ENCODE measurements around the gene AQP5.

Gene AQP5

DNA sequence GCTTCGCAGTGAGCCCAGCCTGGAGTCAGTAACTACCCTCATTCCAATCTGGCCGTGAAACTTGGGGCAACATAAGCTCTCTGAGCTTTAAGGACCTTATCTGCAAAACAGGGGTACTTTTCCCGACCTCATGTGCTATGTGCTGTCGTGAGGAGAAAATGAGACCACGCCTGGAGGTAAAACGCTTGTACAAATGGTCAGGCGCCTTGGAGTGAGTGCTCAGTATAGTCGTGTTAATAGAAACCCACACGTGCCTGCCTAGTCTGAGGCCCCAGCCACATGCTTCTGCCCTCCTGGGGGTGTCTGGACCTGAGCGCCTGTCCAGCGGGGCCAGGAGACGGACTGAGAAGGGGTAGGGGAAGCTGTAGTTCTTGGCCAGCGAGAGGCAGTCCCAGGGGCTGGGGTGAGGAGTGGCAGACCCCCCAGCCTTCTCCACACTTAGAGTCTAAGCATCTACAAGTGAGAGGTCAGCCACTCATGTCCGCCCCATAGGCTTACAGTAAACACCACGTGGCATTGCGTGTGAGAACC lies 4.9 kb downstream of the AQP5 start:
- no peak for ATAC-seq

DNA sequence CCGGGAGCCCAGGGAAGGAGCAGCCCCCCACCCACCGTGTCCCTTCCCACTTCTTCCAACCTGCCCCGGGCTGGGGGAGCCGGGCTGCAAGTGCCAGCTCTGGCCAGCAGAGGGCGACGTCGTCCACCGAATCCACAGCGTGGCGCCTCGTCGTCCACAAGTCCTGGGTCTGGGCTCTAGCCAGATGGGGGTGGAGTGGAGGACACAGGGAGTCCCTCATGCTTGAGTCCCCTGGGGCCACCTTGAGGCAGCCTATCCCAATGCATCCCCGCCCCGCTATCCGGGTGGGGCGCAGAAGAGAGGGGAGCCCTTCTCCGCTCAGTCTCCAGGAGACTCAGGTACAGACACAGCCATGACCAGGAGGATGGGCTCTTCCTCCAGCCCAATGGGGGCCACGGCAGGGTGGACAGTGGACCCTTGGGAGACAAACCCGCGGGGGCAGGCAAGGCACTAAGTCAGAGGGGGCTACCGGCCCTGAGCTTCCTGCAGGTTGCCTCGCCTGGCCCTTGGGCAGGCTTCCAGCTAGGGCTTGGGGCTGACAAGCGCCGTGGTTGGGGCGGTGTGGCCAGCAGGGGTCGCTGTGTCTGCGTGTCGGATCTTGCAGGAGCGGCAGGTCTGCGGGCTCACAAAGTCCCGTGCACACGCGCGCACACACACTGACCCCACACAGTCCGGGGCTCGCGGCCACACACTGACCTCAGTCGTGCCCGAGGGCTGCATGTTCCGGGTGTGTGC lies 5.5 kb downstream of the AQP5 start:
- peak; percentile 84 to 85 for ATAC-seq

DNA sequence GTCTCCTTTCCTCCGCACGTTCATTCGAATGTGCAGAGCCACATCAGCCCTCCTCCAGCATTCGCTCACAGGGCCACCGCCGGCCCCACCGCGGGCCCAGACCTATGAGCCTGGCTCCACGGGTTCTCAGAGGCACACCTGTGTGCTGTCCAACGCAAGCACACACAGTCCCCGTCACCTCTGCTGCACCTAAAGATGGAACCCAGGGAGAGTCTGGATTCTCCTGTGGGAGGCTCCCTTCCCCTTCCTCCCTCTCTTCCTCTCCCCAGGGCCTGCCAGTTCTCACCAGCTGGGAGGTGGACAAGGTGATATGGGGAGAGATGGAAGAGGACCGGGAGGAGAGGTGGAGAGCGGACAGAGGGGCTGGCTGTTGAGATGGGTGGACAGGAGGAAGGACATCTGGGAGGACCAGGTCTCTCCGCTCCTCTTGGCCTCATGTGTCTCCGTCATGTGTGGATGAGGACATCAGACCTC lies 6.1 kb downstream of the AQP5 start:
- peak in 1 of 2 donors; percentile 2 for ATAC-seq

DNA sequence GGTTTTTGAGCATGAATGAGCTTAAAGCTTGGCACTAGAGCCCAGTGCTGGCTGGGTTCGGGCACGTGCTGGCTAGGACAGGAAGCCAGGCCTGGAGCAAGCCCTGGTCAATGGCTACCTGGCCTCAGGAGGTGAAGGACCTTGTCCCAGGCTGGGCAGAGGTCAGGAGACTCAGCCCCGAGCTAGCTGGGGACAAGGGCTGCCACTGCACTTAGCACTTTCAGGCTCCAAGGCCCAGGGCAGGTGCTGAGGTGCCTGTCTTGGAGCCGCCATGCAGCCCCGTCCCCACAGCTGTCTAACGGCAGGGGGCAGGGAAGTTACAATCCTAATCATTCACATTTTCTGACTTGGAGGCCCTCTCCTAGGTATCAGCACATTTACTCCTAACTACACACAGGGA lies 6.8 kb downstream of the AQP5 start:
- ATAC-seq, result no peak

DNA sequence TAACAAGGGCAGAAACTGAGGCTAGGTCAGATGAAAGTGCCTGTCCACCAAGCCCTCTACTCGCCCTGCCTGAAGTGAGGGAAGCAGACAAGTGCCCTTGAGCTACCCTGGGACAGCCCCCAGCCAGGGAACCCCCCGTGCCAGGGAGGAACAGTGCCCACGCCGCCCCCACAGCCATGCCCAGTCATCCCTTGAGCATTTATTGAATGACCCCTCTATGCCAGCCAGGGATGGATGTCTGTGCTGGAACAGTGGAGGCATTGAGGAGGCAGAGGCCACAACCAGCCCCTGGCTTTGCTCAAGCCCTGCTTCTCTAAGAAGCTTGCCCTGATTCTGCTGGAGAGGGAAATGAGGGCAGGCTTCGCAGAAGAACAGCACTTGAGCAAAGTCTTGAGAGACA lies 7.4 kb downstream of the AQP5 start:
- ATAC-seq, result no peak

DNA sequence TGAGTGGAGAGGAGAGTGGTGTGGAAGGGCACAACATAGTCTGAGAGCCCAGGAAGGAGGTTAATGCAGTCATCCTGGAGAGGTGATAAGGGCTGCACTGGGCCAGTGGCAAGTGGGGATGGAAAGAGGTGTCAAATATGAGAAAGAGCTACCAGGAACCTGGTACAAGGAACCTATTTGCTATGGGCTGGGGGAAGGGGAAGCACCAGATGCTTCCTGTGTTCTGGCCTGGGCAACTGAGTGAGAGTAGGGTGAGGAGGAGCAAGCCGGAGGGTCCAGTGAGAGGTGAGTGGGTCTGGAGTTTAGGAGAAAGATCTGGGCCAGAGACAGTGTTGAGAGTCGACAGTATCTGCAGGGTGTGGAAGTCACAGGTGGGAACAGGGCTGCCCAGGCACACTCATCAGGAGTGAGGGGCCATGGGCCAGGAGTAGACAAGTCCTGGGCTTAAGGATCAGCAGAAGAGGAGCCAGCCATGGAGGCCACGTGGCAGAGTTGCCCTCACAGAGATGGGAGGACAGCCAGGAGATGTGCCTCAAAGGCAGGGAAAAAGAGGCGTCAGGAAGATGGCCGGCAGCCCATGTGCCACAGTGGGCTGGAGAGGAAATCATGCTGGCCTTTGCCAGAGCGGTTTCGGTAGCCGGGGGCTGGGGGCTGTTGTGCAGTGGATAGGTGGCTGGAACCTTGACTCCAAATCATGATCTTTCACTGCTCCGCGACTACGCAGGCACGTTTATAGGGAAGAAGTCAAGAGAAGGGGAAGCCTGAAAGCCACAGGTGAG lies 8.2 kb downstream of the AQP5 start:
- ATAC-seq, result no peak

DNA sequence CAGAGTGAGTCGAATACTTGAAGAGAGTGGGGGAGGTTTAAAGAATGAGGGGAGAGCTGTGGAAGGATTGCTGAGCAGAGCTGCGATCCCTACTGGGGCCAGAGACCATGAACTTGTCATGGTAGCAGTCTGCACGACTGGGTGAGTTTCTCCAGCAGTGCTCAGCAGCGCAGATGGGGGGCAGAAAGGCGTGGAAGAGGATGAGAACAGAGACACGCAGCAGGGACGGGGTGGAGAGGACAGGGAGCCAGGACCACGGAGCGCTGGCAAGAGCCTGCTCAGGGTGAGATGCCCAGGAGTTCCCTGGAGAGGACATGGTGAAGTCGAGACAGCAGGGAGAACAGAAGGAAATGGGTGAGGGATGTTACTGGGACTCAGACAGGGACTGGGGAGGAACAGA lies 9.0 kb downstream of the AQP5 start:
- no peak for ATAC-seq

DNA sequence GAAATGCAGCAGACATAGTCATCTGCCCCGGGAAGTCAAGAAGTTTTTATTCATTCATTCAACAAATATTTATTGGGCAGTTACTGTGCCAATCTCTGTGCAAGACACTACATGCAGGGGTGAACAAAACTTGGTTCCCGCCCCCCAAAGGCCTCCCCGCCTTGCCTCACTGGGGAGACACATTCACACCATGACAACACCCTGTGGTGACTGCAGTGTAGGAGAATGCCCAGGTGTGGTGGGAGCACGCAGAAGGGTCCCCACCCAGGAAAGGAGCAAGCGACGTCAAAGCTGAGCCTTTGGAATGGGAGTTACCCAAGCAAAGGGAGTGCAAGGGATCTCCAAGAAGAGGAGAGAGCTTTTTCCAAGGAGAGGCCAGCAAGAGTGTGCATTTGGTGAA lies 9.5 kb downstream of the AQP5 start:
- ATAC-seq, result no peak

DNA sequence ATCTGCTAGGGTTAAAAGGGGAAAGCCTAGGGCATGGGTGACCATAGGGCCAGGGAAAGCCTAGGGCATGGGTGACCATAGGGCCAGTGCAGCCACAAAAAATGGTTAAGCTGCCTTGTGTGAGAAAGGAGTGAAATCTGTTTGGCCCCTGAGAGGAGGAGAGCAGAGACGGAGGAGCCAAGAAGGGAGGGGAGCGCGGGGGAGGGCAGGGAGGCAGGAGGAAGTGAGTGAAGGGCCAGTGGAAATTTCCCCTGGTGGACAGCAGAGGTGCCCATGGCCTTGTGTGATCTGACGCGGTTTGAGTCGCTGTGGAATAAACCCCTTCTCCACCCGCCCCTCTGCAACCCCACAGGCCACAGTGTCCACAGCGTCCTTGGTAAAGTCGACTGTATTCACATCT lies 10.5 kb downstream of the AQP5 start:
- ATAC-seq, result no peak

DNA sequence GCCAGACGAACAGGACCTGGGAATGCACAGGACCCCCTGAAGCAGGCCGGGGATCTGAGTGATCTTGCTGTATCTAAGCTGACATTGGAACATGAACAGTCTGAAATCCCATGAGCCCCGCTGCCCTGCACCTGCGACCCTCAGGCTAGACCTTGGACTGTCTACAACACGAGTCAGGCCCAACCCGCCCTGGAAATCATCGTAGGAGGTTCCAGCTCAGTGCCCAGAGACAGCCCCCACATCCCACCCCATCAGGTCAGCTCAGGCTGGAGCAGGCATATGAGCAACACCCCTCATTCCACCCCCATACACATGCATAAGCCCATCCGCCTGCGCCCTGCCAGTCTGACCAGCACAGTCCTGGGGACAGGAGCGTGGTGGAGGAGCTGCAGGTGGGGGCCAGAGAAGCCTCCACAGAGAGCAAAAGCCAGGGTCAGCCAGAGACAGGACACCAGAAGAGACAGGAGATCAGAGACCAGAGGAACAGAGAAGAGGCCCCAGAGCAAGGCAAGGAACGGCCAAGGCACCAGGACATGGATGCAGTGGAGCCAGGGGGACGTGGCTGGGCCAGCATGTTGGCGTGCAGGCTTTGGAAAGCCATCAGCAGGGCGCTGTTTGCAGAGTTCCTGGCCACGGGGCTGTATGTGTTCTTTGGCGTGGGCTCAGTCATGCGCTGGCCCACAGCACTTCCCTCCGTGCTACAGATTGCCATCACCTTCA lies 11.1 kb downstream of the AQP5 start, which contains the start of gene AQP6:
Gene AQP6, plus strand, starts transcription at position 307 of the 720 bp plus-strand sequence. Its CDS starts 227 bp downstream, at position 534.
- no peak for ATAC-seq

DNA sequence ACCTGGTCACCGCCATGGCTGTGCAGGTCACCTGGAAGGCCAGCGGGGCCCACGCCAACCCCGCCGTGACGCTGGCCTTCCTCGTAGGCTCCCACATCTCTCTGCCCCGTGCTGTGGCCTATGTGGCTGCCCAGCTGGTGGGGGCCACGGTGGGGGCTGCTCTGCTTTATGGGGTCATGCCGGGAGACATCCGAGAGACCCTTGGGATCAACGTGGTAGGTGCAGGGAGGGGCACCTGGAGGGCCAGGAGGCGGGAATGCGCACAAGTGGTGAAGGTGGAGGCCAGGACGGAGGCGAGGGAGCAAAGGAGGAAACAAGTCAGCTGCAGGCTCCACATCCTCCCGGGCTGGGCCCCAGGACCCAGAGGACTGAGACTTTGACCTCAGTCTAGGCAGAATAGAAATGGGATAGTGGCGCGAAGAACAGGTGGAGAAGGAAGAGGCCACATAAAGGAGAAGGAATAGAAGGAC lies 11.7 kb downstream of the AQP5 start:
- ATAC-seq, result no peak

DNA sequence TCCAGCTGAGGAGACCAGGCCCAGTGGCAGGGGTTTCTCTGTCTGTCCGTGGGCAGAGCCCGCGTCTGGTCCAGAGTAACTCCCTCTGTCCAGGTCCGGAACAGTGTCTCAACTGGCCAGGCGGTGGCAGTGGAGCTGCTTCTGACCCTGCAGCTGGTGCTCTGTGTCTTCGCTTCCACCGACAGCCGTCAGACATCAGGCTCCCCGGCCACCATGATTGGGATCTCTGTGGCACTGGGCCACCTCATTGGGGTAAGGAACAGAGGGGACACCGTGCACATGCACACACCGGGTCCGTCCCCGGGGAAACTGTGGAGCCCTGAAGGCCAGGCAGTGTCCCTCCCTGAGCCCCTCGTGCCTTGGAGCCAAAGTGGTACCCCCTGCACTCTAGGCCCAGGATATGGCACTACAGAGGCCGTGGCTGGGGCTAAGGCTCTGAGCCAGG lies 12.6 kb downstream of the AQP5 start:
- no peak for ATAC-seq

DNA sequence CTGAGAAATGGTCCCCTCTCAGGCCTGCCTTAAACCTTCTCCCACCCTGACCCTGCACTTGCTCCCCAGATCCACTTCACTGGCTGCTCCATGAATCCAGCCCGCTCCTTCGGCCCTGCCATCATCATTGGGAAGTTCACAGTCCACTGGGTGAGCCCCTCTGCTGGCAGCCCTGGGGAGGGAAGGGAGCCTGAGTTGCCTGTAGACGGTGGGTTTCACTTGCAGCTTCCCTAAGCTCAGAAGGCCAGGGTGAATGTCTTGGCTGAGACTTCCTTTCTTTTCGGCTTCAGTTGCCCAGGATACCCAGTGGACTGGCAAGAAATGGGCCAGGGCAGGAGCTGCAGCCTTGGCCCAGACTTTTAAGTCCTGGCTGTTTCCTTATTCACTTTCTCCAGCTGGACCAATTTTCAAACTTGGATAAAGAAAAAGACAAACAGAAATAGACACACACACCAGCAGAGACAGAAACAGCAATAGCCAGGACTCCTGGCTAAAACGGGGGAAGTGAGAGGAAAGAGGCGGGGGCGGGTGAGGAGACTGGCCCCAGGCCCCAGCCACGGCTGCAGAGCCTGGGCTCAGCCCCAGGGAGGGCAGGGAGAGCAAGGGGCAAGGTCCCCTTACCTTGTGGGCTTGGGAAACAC lies 13.1 kb downstream of the AQP5 start:
- ATAC-seq, result no peak

DNA sequence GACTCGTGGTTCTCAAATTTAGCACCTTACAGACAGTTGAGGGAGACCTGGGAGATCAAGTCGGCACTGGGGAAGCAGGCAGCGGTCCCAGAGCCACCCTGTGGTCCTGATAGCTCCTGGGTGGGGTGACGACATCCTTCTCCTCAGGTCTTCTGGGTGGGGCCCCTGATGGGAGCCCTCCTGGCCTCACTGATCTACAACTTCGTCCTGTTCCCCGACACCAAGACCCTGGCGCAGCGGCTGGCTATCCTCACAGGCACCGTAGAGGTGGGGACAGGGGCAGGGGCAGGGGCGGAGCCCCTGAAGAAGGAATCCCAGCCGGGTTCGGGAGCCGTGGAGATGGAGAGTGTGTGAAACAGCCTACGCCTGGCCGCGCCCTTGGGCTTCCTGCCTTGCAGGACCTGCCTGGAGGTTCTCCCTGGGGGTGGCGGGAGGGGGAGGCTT lies 13.7 kb downstream of the AQP5 start:
- ATAC-seq, result no peak

DNA sequence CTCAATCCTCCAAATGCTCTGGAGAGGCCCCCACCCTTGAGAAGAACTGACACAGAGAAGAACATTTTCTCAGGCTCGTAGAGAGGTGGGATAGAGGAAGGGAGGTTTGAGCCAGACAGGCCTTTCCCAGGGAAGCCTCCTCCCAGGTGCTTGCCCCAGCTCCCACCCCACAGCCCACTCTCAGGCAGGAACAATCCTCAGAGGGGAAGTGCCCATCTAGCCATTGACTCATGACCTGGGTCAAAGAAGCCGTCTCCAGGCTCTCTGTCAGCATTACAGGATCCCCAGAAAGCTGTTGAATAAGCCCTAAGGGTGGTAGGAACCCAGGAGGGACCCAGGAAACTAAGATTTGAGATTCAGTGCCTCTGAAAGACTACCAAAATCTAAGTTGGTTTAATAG lies 14.9 kb downstream of the AQP5 start:
- no peak for ATAC-seq

DNA sequence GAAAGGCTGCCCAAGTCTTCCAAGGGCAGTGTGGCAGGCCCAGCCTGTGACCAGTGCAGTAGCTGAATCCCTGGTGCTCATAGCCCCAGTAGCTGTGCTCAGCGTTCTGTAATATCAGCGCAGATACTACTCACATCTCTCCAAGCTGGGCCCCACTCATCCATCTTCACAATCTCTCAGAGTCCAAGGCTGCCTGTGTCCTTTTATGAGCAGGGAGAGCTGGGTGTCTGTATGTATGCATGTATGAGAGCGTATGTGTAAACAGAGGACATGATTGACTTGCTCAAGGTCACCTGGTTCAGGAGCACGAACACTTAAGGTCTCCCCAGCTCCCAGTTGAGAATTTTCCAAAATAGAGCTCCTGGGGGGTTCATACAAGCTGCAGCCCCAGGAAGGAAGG lies 16.5 kb downstream of the AQP5 start:
- ATAC-seq, result no peak

DNA sequence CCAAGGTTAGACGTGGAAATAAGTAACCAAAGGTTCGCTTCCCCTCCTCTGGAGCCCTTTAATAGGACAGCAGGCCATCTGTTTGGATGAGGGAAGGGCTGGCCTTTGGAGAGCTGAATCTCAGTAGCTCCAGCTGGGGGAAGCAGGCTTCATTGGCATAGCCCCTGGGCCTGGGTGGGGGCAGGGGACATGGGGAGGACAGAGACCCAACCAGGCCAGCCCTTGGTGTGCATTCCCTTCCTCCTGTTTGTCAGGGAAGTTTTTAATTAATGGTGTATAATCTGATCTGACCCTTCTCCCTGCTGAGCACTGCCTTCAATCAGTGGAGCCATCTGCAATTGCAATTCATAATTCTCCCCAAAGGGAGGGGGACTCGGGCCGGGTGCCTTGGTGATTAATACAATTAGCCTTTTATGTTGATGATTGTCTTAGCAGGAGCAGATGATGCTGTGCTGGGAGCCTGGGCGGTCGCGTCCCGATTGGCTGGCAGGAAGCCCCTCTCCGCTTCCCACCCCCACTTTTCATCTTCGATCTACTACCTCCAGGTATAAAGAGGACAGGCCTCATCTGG lies 17.4 kb downstream of the AQP5 start:
- ATAC-seq, result no peak

DNA sequence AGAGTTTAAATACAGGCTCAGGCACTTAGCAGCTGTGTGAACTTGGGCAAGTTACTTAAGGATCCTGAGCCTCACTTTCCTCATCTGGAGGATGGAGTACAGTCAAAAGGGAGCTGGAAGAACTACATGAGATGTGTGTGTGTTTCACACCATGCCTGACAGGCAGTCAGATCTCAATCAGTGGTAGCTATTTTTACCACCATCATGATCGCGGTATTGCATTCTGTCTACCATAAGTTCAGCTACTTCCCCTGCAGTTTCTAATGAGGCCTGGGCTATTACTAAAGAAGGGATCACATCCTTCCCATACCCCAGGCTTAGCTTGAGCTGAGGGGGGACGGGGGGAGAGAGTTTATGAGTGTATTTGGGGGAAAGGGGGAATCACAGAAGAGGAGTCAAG lies 18.1 kb downstream of the AQP5 start:
- no peak for ATAC-seq

DNA sequence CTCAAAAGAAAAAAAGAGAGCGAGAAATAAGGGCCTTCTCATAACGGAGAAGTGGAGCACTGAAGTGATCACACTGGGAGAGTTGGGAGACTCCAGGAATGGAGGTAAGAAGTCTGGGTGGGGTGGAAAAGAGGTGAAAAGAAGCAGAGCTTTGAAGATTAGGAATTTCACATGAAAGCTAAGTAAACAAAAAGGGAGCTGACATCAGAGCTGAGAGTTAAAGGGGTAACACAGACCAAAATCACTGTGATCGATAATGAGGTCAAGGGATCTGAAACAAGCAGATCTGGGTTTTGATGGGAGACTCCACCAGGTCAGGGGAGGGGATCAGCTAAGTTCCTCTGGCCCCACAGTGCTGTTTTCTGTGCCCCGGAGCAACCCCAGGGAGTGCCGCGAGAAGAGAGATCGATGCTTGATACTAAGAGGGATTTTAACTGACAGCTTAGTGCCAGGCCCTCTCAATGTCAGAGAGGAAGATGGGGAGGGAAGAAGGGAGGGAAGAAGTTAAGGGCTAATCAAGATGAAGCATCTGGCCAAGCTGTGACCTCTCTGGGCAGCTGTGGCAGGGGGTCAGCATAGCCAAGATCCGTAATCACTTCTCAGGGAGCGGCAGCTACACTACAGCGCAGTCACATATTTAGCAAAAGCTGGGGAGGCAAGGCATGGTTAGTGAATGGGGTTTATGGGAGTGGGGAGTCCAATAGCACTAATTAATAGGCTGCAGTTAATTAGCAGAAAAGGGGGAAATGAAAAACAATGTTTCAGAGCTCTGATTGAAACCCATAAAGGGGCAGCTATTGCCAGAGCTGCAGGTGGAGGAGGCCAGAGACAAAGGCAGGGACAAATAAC lies 19.1 kb downstream of the AQP5 start:
- no peak for ATAC-seq

DNA sequence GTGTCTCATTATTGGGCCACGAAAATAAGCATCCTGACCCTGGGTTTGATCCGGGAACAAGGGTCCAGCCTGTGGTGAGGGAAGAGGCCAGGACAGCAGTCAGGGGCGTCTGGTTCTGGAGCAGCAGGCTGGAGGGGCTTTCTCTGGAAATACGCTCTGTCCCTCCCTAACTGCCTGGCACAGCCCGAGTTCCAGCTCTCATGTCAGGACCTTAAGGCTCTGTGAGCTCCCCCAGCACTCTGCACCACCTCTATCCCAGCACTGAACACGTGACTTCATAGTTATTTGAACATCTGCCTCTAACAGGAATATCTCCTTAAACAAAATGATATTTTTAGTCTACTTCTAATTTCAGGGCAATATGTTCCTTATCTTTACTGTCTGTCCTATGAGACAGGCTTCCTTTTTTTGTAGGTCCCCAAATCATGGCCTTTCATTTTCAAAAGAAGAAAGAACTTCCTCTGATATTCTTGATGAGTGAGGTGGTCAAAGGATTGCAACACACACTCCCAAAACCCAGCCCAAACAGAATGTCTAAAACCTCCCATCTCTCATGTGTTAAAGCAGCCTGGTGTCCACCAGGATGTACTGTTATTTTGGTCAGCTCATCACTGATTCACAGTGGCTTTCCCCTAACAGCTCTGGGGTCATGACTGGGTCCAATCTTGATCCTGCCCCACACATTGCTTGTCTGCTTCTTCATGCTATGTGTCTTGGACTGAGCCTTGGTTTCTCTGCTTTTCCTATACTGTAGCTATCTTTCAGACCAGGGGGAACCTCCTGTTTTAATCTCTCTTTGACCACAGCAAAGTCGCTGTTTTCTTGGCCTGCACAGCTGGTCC lies 20.8 kb downstream of the AQP5 start:
- no peak for ATAC-seq
